GM18502 (cell line): ENCODE data around the gene PANK1.
A peak's percentile ranks its signal among the peaks of the same experiment; 100 is the strongest.
"Not testable (repeated sequence)": the region's sequence is repeated elsewhere in the genome, so short reads cannot be mapped to it uniquely, and the experiment has no call there.

Source experiments
- ATAC-seq: cut with Tn5 transposase; IDR thresholded peaks from one replicate; pipeline ENCODE4 v1.9.1; 2021; ENCODE audit warnings: mild to moderate bottlenecking; ENCODE audit not compliant: unreplicated experiment, poor library complexity

The PANK1 gene

GRCh38 chr10:89622151-89622550, 22.9 kb downstream of the PANK1 start:
- no peak for ATAC-seq

GRCh38 chr10:89621438-89621837, 23.6 kb downstream of the PANK1 start:
- ATAC-seq, result no peak

DNA sequence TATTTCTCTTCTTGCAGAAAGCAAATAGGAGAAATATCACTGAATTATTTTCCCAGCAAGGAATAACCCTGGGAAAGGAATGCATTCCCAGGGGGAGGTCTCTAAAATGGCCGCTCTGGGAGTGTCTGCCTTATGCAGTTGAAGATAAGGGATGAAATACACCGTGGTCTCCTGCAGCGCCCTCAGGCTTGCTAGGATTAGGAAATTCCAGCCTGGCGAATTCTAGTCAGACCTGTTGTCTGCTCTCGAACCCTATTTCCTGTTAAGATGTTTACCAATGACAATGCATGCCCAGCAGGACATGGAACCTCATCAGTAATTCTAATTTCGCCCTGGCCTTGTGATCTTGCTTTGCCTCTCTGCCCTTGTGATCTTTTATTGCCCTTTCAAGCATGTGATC, 24.7 kb downstream of the PANK1 start:
- not testable (repeated sequence) for ATAC-seq

GRCh38 chr10:89615824-89616223, 29.2 kb downstream of the PANK1 start:
- no peak for ATAC-seq

GRCh38 chr10:89615112-89615511, 29.9 kb downstream of the PANK1 start:
- ATAC-seq, result no peak

DNA sequence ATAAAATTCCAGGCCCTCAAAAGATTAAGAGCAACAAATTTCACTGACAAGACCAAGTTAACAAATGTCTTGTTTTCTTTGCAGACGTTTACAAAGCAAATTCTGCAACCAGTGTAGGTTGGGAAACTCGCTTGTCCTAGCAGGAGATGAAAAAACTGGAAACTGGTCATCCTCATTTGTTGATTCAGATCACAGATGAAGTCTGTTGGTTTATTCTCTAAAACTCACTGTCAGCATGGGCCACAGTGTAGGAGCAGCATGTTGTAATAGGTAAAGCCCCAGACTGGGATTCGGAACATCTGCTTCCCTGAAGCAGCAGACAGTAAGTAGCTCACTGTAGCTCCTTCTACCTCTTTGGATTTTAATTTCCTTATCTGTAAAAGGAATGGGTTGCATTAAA, 31.5 kb downstream of the PANK1 start:
- no peak for ATAC-seq

DNA sequence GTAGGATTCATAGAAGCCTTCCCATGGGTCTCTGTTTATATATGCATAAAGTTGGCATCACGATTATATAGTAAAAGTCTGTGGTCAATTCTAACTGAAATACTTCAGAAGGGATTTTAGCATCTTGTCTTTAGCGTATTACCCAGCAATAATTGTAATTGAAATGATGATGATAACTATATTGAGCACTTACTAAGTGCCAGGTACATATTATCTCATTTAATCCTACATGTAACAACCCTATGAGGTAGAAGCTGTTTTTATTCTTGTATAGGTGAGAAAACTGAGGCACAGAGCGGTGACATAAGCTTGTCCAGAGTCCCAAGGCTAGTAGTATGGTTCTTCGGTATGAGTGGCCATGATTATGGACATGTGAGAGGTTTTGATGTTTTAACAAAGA, 33.8 kb downstream of the PANK1 start:
- ATAC-seq, result no peak

- peak; percentile 78 for ATAC-seq
Observed at GRCh38 chr10:89609833-89610346, 35.2 kb downstream of the PANK1 start.

- no peak for ATAC-seq
Observed at GRCh38 chr10:89604200-89604599, 40.8 kb downstream of the PANK1 start.

DNA sequence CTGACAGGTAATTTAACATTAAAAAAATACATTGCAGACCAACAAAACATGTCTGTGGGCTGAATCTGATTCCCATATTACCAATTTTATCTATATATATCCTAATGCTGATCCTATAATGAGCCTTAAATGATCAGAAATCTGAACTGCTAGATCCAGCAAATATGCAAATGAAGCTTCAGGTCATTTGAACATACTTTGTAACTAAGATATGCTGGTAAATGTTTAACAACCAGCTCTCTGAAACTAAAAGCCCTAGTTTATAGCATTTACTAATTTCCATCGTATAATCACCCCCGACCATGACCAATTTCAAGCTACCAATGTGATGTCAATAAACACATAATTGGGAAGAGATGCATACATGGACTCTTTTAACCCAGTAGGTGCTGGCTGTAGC, 42.1 kb downstream of the PANK1 start:
- ATAC-seq, result no peak

- no peak for ATAC-seq
Observed at GRCh38 chr10:89601728-89602361, 43.2 kb downstream of the PANK1 start.

- no peak for ATAC-seq
Observed at GRCh38 chr10:89600041-89600440, 45.0 kb downstream of the PANK1 start.

GRCh38 chr10:89593043-89593442, 52.0 kb downstream of the PANK1 start:
- ATAC-seq, result no peak

DNA sequence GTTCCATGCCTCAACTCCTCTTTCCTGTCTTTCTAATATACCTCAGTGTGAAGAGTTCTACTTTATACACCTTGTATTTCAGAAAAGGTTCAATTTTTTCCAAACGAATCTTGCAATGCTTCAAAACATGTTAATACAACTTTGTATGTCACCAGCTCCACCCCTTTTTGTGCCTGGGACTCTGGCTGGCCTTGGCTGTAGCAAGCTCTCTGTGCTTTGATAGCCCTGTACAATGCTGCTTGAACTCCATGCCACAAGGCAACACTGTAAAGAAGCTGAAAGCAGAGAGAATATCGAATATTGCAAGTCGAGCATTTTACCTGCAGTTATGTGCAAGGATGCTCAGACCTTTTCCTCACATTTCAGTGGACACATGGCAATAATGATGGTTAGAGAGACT, 52.5 kb downstream of the PANK1 start:
- no peak for ATAC-seq

DNA sequence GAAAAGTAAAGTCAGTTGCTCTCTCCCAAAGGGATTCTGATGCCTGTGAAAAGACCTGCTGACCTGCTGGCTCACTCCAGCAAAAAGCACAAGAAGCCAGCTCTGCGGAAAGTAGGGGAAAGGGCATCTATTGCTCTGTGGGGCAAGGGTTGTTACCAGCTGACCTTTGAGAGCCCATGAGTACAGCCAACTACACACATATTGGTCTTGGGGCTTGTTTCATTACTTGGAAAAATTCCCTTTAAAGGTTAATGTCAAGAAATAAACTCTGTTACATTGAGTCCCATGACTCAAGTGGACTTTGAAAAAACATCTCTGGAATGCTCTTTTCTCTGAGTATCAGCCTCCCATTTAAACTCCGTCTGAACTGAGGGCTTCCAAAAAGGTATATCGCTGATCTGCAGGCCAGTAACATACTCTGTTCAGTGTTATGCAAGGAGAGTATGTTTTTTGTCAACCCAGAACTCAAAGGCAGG, 53.2 kb downstream of the PANK1 start:
- no peak for ATAC-seq

GRCh38 chr10:89591111-89591795, 53.8 kb downstream of the PANK1 start:
- ATAC-seq, result no peak

DNA sequence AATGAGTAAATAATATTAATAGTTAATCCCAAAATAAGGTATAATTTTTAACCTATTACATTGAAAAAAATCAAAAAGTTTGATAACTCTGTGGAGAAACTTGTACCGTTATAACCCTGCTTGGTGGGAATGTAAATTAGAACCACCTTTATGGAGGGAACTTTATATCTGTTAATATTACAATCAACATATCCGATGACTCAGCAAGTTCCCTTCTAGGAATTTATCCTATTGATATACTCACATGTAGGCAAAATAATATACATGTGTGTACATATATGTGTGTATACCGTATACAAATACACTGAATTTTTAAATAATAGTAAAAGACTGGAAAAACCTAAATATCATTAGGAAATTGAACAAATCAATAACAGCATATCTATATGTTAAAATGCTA, 54.7 kb downstream of the PANK1 start:
- ATAC-seq, result no peak

GRCh38 chr10:89589101-89589720, 55.8 kb downstream of the PANK1 start:
- no peak for ATAC-seq

DNA sequence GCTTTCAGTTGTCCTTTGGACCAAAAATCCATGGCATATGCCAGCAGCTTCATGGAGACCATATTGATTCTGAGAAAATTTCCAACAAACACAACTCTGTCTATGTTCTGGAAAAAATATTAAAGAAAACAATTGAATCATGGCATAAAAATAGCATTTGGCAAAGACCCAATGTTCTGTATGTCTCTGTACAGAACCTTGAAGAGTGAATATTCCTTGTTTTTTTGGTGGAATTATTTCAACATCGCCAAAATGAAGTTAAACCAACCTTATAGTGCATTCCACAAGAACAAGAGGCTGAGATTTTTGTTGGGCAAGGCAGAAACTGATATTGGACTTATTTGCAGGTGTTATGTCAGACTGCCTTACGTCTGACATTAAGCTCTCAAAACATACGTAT, 56.4 kb downstream of the PANK1 start:
- no peak for ATAC-seq

- no peak for ATAC-seq
Observed at GRCh38 chr10:89582022-89582421, 63.0 kb downstream of the PANK1 start.

GRCh38 chr10:89580243-89580642, 64.8 kb downstream of the PANK1 start:
- no peak for ATAC-seq
